SH-SY5Y (cell line): Measurements from ENCODE around the gene MAP2.

Experiments used
- GATA2 ChIP-seq: IDR thresholded peaks from 2 replicates; pipeline ENCODE4 v1.6.1; 2011; ENCODE audit warnings: mild to moderate bottlenecking, low read depth, low read length
- GATA3 ChIP-seq: IDR thresholded peaks from 2 replicates; pipeline ENCODE4 v1.6.1; 2011; ENCODE audit warnings: low read depth, mild to moderate bottlenecking, low read length, moderate library complexity

DNA sequence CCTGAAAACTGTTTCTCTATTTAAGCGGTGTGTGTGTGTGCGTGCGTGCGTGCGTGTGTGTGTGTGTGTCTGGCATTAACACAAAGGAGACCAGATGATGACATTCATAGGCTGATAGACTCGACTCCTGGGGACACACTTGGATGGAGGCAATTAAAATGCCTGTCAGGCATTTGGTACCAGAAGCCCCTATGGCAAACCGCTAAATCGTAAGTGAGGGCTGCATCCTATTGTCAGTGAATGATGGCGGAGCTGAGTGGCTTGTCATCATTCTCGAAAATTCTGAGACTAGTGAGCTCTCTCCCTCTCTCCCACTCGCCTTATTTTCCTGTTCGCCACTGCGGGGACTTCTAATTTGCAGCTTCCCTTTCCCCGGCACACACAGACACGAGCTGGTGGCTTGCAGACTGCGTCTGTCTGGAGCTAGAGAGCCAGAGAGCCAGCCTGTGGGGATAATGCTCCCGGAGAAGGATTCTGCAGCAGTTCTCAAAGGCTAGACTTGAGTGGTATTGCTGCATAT lies 155.4 kb downstream of the MAP2 start:
- TF ChIP-seq GATA2 (no peak), GATA3 (no peak)
